ENCODE data around the gene NPR3. TPM values are rescaled to one million over a fixed set of nuclear protein-coding genes. Genes with fewer than 3 reads are reported as not detected.

The NPR3 gene
- polyA plus RNA-seq, 1 donor = 9.8 TPM

DNA sequence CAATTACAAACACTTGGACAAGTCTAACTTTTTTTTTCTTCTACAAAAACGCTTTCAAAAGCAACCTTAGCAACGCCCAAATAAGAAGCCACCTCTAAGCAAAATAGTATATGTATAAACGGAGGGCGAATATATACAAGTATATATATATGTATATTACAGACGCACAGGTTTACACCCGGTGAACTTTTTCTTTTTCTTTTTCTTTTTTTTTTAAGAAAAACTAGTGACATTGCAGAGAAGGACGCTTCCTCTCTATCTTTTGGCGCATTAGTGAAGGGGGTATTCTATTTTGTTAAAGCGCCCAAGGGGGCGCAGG is 200 bp downstream of the NPR3 start:
- Histone ChIP-seq H3K4me1 (ENCODE audit: control insufficient read depth, insufficient read depth, low read length) (no peaks in the 10 kb centered on the region), H3K36me3 (ENCODE audit: control insufficient read depth, insufficient read depth, low read length) (no peaks in the 10 kb centered on the region), H3K4me3 (ENCODE audit: low read length) (peak overlapping the region; percentile 53), H3K27ac (ENCODE audit: low read length) (no peak overlapping the region), H3K27me3 (ENCODE audit: control insufficient read depth, insufficient read depth, low read length) (peaks cover 68% of the 10 kb centered on the region), H3K9me3 (ENCODE audit: control insufficient read depth, low read depth, low read length) (peaks cover 8% of the 10 kb centered on the region)
- 6% methylated on average over 3 of the region's 10 CpGs for WGBS (ENCODE audit: insufficient coverage, low lambda C conversion rate)
- DNase-seq = no peak

DNA sequence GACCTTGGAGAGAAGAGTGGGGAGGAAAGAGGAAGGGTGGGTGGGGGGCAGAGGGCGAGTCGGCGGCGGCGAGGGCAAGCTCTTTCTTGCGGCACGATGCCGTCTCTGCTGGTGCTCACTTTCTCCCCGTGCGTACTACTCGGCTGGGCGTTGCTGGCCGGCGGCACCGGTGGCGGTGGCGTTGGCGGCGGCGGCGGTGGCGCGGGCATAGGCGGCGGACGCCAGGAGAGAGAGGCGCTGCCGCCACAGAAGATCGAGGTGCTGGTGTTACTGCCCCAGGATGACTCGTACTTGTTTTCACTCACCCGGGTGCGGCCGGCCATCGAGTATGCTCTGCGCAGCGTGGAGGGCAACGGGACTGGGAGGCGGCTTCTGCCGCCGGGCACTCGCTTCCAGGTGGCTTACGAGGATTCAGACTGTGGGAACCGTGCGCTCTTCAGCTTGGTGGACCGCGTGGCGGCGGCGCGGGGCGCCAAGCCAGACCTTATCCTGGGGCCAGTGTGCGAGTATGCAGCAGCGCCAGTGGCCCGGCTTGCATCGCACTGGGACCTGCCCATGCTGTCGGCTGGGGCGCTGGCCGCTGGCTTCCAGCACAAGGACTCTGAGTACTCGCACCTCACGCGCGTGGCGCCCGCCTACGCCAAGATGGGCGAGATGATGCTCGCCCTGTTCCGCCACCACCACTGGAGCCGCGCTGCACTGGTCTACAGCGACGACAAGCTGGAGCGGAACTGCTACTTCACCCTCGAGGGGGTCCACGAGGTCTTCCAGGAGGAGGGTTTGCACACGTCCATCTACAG is 760 bp downstream of the NPR3 start:
- peak overlapping the region; percentile 33 for H3K27ac ChIP-seq (ENCODE audit: low read length)
- no peaks in the 10 kb centered on the region for H3K36me3 ChIP-seq (ENCODE audit: control insufficient read depth, insufficient read depth, low read length)
- H3K27me3 ChIP-seq (ENCODE audit: control insufficient read depth, insufficient read depth, low read length) = peaks cover 70% of the 10 kb centered on the region
- H3K4me1 ChIP-seq (ENCODE audit: control insufficient read depth, insufficient read depth, low read length) = no peaks in the 10 kb centered on the region
- H3K4me3 ChIP-seq (ENCODE audit: low read length) = peak overlapping the region; percentile 53
- H3K9me3 ChIP-seq (ENCODE audit: control insufficient read depth, low read depth, low read length) = peaks cover 8% of the 10 kb centered on the region
- peak in 1 of 2 donors; percentile 21 for DNase-seq
- WGBS (ENCODE audit: insufficient coverage, low lambda C conversion rate) = no CpG with 5 or more reads among the region's 76 CpGs

DNA sequence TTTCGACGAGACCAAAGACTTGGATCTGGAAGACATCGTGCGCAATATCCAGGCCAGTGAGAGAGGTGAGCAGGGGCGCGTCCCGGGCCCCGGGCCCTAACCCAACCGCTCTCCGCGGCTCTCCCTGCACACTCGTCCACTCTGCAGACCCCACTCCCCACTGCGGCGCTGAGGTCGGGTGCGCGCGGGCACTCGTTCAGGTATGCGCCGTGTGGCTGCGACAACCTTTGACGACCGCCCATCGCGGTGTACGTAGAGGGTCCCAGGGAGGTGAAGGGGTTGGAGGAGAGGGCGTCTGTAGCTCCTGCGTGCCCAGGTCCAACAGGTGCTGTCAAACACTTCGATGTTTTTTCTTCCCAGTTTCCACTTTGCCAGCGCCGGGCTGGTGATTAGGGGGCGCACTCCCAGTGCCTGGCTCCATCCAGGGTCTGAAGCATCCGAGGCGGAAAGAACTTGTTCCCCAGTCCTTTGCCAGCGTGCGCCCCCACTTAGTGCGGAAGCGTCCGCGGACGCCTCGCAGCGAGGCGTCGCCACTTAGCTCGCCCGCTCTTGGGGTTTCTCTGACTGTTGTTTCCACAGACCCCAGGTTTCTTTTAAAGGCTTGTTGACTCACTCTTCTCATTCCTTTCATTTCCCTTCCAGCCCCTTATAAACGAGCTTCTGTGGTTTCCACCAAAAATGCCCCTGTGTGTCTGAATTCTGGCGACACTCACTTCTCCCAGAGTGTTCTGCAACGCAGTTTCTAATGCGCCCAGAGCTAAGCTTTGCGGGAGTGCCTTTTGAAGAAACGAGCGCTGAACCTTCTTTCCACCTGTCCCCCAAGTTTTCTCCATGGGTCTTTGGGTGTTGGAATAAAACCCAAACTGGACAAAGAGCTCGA is 1.6 kb downstream of the NPR3 start:
- Histone ChIP-seq H3K27me3 (ENCODE audit: control insufficient read depth, insufficient read depth, low read length) (peaks cover 70% of the 10 kb centered on the region), H3K36me3 (ENCODE audit: control insufficient read depth, insufficient read depth, low read length) (no peaks in the 10 kb centered on the region), H3K4me3 (ENCODE audit: low read length) (peak overlapping the region; percentile 53), H3K9me3 (ENCODE audit: control insufficient read depth, low read depth, low read length) (peaks cover 8% of the 10 kb centered on the region), H3K4me1 (ENCODE audit: control insufficient read depth, insufficient read depth, low read length) (no peaks in the 10 kb centered on the region), H3K27ac (ENCODE audit: low read length) (peak overlapping the region; percentile 45)
- 0% methylated on average over 2 of the region's 56 CpGs for WGBS (ENCODE audit: insufficient coverage, low lambda C conversion rate)
- no peak for DNase-seq

DNA sequence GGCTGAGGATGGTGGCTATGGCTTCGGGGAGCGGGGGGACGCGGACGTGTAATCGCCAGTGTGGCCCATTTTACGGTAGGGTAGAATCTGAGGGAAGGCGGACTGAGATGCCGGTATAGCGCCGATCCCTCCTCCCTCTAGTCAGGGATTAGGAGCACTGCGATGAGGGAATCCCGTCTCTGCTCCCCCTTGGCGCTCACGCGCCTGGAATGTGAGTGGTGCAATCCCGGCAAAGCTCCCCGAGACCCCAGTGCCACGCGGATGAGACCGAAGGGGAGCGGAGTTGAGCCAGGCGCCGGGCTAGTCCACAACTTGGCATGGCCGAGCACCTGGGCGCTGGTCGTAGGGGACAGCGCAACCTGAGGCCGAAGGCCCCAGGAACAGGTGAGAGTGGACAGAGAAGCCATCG is 2.2 kb downstream of the NPR3 start:
- Histone ChIP-seq H3K36me3 (ENCODE audit: control insufficient read depth, insufficient read depth, low read length) (no peaks in the 10 kb centered on the region), H3K9me3 (ENCODE audit: control insufficient read depth, low read depth, low read length) (peaks cover 8% of the 10 kb centered on the region), H3K27me3 (ENCODE audit: control insufficient read depth, insufficient read depth, low read length) (peaks cover 70% of the 10 kb centered on the region), H3K4me1 (ENCODE audit: control insufficient read depth, insufficient read depth, low read length) (no peaks in the 10 kb centered on the region), H3K4me3 (ENCODE audit: low read length) (peak overlapping the region; percentile 53), H3K27ac (ENCODE audit: low read length) (peak overlapping the region; percentile 45)
- DNase-seq = no peak
- WGBS (ENCODE audit: insufficient coverage, low lambda C conversion rate) = no CpG with 5 or more reads among the region's 30 CpGs

DNA sequence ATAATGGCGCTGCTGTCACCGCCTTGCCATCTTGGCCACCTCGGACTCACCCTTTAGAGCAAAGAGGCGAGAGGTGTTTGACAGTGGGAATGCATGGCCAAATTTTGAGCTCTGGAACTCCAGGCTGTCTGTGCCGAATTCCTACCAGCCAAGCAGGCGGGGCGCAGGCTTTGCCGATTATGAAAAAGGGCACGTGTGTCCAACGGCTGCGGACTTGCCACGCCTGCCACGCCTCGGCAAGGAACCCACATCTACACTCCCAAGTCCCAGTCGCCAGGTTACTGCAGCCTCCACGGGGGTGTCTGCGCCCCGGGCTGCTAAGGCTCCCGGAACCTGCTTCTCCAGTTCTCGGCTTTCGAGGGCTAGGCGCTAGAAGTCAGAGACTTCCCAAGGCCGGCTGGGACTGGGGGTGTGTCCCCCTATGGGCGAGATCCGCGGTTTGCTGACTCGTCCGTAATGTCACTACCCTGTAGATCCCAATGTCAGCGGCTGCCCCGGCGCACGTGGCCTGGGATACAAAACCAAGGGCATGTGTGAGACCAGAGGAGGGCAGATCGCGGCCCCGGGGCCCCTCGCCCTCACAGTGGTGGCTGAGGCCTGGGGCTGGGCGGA is 2.8 kb downstream of the NPR3 start:
- no peaks in the 10 kb centered on the region for H3K36me3 ChIP-seq (ENCODE audit: control insufficient read depth, insufficient read depth, low read length)
- DNase-seq = no peak
- no peaks in the 10 kb centered on the region for H3K4me1 ChIP-seq (ENCODE audit: control insufficient read depth, insufficient read depth, low read length)
- H3K27ac ChIP-seq (ENCODE audit: low read length) = peak overlapping the region; percentile 45
- peaks cover 65% of the 10 kb centered on the region for H3K27me3 ChIP-seq (ENCODE audit: control insufficient read depth, insufficient read depth, low read length)
- WGBS (ENCODE audit: insufficient coverage, low lambda C conversion rate) = no CpG with 5 or more reads among the region's 37 CpGs
- H3K9me3 ChIP-seq (ENCODE audit: control insufficient read depth, low read depth, low read length) = peaks cover 8% of the 10 kb centered on the region
- H3K4me3 ChIP-seq (ENCODE audit: low read length) = peak overlapping the region; percentile 53

DNA sequence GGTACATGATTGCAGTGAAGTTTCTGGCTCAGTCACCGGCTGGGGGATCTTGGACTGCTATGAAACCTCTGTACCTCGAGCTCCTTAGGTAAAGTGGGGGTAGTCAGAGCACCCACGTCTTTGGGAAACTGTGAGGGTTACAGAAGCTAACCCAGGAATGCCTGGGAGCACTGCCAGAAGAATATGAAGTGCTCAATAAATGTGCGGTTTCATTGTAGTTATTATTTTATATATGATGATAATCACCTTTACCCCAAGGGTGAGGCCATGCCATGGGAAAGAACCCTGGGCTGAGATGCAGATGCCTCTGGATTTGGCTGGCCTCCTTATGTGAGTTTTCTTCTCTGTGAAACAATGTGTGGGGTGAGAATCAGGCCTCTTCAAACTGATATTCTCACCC is 3.7 kb downstream of the NPR3 start:
- no peaks in the 10 kb centered on the region for H3K36me3 ChIP-seq (ENCODE audit: control insufficient read depth, insufficient read depth, low read length)
- H3K27me3 ChIP-seq (ENCODE audit: control insufficient read depth, insufficient read depth, low read length) = peaks cover 55% of the 10 kb centered on the region
- DNase-seq = no peak
- H3K4me1 ChIP-seq (ENCODE audit: control insufficient read depth, insufficient read depth, low read length) = no peaks in the 10 kb centered on the region
- peak overlapping the region; percentile 53 for H3K4me3 ChIP-seq (ENCODE audit: low read length)
- peaks cover 8% of the 10 kb centered on the region for H3K9me3 ChIP-seq (ENCODE audit: control insufficient read depth, low read depth, low read length)
- peak overlapping the region; percentile 12 for H3K27ac ChIP-seq (ENCODE audit: low read length)
- WGBS (ENCODE audit: insufficient coverage, low lambda C conversion rate) = no CpG with 5 or more reads among the region's 4 CpGs

DNA sequence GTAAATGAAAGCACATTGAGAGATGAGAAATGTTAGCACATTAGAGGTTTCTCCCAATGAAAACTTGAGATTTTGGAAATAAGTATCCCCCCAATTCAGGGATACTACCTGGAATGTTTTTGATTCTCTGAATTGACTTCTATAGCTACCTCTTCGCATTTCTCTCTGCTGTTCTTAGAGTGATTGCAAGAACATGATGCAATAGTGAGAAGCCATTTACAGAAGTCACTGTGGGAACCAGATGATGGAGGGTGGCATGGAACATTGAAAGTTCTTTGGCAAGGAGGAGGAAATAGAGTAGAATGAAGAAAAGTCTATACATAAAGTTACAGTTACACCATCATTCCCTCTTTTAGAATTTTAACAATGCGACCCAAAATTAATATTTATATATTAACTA is 9.2 kb downstream of the NPR3 start:
- Histone ChIP-seq H3K4me3 (ENCODE audit: low read length) (no peak overlapping the region), H3K36me3 (ENCODE audit: control insufficient read depth, insufficient read depth, low read length) (no peaks in the 10 kb centered on the region), H3K9me3 (ENCODE audit: control insufficient read depth, low read depth, low read length) (no peaks in the 10 kb centered on the region), H3K27me3 (ENCODE audit: control insufficient read depth, insufficient read depth, low read length) (peaks cover 6% of the 10 kb centered on the region), H3K27ac (ENCODE audit: low read length) (no peak overlapping the region), H3K4me1 (ENCODE audit: control insufficient read depth, insufficient read depth, low read length) (no peaks in the 10 kb centered on the region)
- WGBS (ENCODE audit: insufficient coverage, low lambda C conversion rate) = no CpG with 5 or more reads among the region's 2 CpGs
- no peak for DNase-seq

DNA sequence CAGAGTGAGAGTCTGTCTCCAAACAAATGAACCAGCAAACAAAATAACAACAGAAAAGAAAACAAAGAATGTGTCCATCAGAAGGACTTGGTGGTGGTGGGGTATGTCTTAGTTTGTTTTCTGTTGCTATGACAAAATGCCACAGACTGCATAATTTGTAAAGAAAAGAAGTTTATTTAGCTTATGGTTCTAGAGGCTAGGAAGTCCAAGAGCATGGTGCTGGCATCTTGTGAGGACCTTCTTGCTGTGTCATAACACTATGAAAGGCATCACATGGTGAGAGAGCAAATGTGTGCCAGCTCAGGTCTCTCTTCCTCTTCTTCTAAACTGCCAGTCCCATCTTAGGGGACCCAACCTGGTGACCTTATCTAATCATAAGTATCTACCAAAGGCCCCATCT is 10.5 kb downstream of the NPR3 start:
- no peak for DNase-seq
- no peaks in the 10 kb centered on the region for H3K9me3 ChIP-seq (ENCODE audit: control insufficient read depth, low read depth, low read length)
- no peak overlapping the region for H3K27ac ChIP-seq (ENCODE audit: low read length)
- no peak overlapping the region for H3K4me3 ChIP-seq (ENCODE audit: low read length)
- no peaks in the 10 kb centered on the region for H3K27me3 ChIP-seq (ENCODE audit: control insufficient read depth, insufficient read depth, low read length)
- H3K4me1 ChIP-seq (ENCODE audit: control insufficient read depth, insufficient read depth, low read length) = no peaks in the 10 kb centered on the region
- H3K36me3 ChIP-seq (ENCODE audit: control insufficient read depth, insufficient read depth, low read length) = no peaks in the 10 kb centered on the region

DNA sequence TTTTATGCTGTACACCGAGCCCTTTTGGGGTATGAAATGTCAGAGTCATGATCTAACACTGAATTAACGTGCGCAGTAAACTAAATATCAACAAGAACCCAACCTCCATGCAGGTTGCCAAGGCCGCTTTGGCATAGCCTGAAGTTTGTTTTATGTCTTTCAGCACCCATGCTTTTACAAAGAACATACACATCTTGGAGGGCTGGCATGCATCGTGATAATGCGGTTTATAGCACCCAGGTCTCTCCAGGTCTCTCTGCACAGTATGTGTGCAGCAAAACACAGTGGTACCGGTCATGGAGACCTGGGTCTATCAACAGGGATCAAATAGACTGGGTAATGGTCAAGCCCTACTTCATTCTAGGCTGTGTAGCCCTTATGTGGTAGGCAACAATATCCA is 11.8 kb downstream of the NPR3 start:
- no peaks in the 10 kb centered on the region for H3K27me3 ChIP-seq (ENCODE audit: control insufficient read depth, insufficient read depth, low read length)
- WGBS (ENCODE audit: insufficient coverage, low lambda C conversion rate) = 100% methylated on average over 1 of the region's 7 CpGs

DNA sequence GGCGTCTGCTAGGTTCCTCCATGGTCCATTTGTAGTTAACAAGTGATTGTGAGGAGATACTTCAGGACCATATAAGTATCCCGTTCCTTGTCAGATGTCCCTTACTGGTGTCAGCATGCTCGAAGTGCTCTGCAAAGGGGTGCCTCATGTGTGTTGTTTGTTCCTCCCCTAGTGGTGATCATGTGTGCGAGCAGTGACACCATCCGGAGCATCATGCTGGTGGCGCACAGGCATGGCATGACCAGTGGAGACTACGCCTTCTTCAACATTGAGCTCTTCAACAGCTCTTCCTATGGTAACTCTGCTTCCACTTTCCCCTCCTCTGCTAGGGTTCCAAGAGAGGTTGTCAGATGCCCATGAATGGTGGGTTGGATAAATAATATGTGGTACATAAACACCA is 13.4 kb downstream of the NPR3 start:
- H3K27me3 ChIP-seq (ENCODE audit: control insufficient read depth, insufficient read depth, low read length) = no peaks in the 10 kb centered on the region
- H3K36me3 ChIP-seq (ENCODE audit: control insufficient read depth, insufficient read depth, low read length) = no peaks in the 10 kb centered on the region
- H3K4me3 ChIP-seq (ENCODE audit: low read length) = no peak overlapping the region
- no peak for DNase-seq
- H3K27ac ChIP-seq (ENCODE audit: low read length) = no peak overlapping the region
- no CpG with 5 or more reads among the region's 7 CpGs for WGBS (ENCODE audit: insufficient coverage, low lambda C conversion rate)
- no peaks in the 10 kb centered on the region for H3K4me1 ChIP-seq (ENCODE audit: control insufficient read depth, insufficient read depth, low read length)
- no peaks in the 10 kb centered on the region for H3K9me3 ChIP-seq (ENCODE audit: control insufficient read depth, low read depth, low read length)

More for the DNA sequence above, 11.8 kb downstream of the NPR3 start:
- H3K4me3 ChIP-seq (ENCODE audit: low read length) = no peak overlapping the region
- DNase-seq = no peak
- H3K27ac ChIP-seq (ENCODE audit: low read length) = no peak overlapping the region
- H3K36me3 ChIP-seq (ENCODE audit: control insufficient read depth, insufficient read depth, low read length) = no peaks in the 10 kb centered on the region
- no peaks in the 10 kb centered on the region for H3K4me1 ChIP-seq (ENCODE audit: control insufficient read depth, insufficient read depth, low read length)
- H3K9me3 ChIP-seq (ENCODE audit: control insufficient read depth, low read depth, low read length) = no peaks in the 10 kb centered on the region

All from large intestine (tissue), 3 donors.